ENCODE results near the gene VASH1. TPM values are rescaled to one million over a fixed set of nuclear protein-coding genes. Genes with fewer than 3 reads are reported as not detected.

The VASH1 gene
- total RNA-seq, 4 donors from 2014 or later: 5.6 to 17.5 (median 9.2) TPM

DNA sequence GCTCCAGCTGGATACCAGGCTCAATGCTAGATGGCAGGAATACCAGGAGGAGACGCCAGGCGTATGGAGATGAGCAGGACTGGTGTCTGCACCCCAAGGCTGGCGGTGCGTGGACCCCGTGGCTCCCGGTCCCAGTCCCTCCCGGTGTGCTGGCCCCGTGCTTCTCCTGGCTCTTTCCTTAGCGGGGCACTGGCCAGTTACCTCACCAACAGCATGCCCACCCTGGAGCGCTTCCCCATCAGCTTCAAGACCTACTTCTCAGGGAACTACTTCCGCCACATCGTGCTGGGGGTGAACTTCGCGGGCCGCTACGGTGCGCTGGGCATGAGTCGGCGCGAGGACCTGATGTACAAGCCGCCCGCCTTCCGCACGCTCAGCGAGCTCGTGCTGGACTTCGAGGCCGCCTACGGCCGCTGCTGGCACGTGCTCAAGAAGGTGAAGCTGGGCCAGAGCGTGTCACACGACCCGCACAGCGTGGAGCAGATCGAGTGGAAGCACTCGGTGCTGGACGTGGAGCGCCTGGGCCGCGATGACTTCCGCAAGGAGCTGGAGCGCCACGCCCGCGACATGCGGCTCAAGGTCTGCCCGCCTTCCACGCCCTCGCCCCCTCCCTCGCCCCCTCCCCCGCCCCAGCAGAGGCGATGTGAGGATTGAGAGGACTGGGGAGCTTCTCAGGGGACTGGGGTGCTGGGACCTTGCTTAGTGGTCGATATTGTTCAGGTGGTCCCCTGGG, 14.6 kb downstream of the VASH1 start:
- intact Hi-C loops (cut with DNase I): no loop called here
- no peak overlapping the region for H3K27ac ChIP-seq (replicated peaks in 1 of 4)
- peaks cover 0 to 43% (median 40%) of the 10 kb centered on the region in 4 donors for H3K36me3 ChIP-seq
- TF ChIP-seq EP300 (IDR thresholded peaks at IDR 0.05) (no peak), POLR2A (IDR thresholded peaks at IDR 0.05; ENCODE audit: low read depth) (no peak), POLR2AphosphoS5 (IDR thresholded peaks at IDR 0.05) (no peak)
- TF ChIP-seq, protein P1, sequence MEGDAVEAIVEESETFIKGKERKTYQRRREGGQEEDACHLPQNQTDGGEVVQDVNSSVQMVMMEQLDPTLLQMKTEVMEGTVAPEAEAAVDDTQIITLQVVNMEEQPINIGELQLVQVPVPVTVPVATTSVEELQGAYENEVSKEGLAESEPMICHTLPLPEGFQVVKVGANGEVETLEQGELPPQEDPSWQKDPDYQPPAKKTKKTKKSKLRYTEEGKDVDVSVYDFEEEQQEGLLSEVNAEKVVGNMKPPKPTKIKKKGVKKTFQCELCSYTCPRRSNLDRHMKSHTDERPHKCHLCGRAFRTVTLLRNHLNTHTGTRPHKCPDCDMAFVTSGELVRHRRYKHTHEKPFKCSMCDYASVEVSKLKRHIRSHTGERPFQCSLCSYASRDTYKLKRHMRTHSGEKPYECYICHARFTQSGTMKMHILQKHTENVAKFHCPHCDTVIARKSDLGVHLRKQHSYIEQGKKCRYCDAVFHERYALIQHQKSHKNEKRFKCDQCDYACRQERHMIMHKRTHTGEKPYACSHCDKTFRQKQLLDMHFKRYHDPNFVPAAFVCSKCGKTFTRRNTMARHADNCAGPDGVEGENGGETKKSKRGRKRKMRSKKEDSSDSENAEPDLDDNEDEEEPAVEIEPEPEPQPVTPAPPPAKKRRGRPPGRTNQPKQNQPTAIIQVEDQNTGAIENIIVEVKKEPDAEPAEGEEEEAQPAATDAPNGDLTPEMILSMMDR (IDR thresholded peaks at IDR 0.05): no peak
- no peaks in the 10 kb centered on the region for H3K27me3 ChIP-seq
- H3K4me3 ChIP-seq: no peak overlapping the region
- DNase-seq (ENCODE audit: extremely low spot score): no peak
- WGBS: 90% methylated on average over 26 of the region's 54 CpGs
- peaks cover 22 to 40% (median 30%) of the 10 kb centered on the region in 4 donors for H3K4me1 ChIP-seq
- H3K9me3 ChIP-seq: no peaks in the 10 kb centered on the region

DNA sequence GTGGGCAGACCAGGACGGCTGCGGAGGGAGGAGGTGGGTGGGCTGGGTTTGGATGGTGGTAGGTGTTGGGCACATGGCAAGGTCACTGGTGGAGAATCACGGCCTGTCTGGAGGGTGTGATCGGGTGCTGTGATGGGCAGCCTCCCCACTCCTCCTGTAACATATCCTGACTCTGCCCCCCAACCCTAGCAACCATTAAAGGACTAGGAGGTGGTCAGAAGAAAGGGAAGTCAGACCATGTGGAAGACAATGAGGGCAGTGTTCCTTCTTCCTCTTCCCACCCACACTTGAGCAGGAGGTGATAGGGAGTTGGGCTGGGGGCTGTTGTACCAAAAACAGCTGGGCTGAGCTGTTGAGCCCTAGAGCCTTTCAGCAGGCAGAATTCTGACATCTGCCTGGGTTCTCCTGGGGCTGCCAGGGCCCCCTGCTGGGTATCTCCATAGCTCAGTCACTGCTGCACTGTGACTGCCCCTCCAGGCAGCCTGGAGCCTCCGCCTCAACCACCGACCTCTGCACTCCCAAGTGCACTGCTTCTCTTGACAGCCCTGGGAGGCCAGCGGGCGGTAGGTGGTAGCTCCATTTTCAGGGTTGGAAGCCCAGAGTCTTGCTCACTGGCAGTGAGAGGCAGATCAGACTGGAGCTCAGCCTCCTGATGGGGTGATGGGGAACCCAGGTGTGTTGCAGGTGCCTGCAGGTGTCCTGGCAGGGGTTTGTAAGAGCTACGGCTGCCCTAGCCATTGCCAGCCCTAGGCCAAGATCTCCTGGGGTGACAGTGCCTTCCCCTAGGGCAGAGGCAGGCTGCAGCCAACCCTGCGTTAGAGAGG, 15.4 kb downstream of the VASH1 start:
- intact Hi-C loops (cut with DNase I): no loop called here
- Histone ChIP-seq H3K9me3 (no peaks in the 10 kb centered on the region), H3K4me1 (peaks cover 29 to 44% (median 36%) of the 10 kb centered on the region in 4 donors), H3K27me3 (no peaks in the 10 kb centered on the region), H3K27ac (replicated peaks in 1 of 4) (no peak overlapping the region), H3K36me3 (peaks cover 0 to 47% (median 43%) of the 10 kb centered on the region in 4 donors), H3K4me3 (no peak overlapping the region)
- DNase-seq (ENCODE audit: extremely low spot score): no peak
- WGBS: 95% methylated on average over 10 of the region's 10 CpGs
- TF ChIP-seq POLR2A (IDR thresholded peaks at IDR 0.05; ENCODE audit: low read depth): no peak

DNA sequence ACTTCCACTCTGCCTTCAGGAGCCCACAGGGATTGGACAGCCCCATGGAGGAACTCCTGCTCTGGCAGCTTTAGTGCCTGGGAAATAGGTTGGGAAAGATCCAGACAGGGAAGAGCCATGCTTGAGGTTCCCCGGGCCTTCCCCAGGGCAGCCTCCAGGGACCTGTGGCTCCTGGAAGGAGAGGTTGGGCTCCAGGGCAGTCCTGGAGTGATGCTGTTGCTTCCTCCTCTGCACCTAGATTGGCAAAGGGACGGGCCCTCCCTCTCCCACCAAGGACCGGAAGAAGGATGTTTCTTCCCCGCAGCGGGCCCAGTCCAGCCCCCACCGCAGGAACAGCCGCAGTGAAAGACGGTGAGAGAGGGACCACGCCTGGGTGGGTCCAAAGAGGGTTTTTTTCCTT, 16.5 kb downstream of the VASH1 start:
- H3K36me3 ChIP-seq: peaks cover 0 to 58% (median 52%) of the 10 kb centered on the region in 4 donors
- H3K4me1 ChIP-seq: peaks cover 34 to 44% (median 39%) of the 10 kb centered on the region in 4 donors
- DNase-seq (ENCODE audit: extremely low spot score): no peak

DNA sequence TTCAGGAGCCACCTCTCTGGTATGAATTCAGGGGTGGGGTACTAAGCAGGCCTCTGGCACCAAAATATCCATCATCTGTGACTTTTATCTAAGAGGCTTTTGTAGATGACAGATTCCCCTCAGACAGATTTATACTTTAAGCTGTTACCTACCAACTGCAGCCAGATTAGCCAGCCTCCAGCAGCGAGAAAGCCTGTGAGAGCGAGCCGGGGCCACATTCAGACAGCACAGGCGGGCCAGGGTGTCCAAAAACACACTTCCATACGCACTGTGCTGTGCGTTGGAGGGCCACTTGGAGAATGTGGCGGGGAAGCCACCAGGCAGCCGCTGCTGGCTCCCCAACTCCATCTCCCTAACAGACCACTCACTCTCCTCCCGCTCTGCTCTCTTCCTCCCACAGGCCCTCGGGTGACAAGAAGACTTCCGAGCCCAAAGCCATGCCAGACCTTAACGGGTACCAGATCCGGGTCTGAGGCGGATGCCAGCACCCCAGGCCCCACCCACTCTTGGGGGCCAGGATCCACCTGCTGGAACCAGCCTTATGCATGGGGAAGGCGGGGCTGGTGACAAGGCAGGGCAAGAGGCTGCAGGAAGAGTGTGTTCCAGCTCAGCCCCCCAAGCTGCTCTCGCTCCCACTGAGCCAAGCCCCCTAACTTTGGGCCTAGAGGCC, 17.4 kb downstream of the VASH1 start:
- Histone ChIP-seq H3K27ac (replicated peaks in 1 of 4) (no peak overlapping the region), H3K9me3 (no peaks in the 10 kb centered on the region), H3K27me3 (no peaks in the 10 kb centered on the region), H3K4me1 (peaks cover 29 to 42% (median 36%) of the 10 kb centered on the region in 4 donors), H3K4me3 (no peak overlapping the region), H3K36me3 (peaks cover 0 to 67% (median 53%) of the 10 kb centered on the region in 4 donors)
- intact Hi-C loops (cut with DNase I): no loop called here
- no peak for DNase-seq (ENCODE audit: extremely low spot score)
- WGBS: 91% methylated on average over 15 of the region's 16 CpGs
- TF ChIP-seq POLR2AphosphoS5 (IDR thresholded peaks at IDR 0.05): no peak
- TF ChIP-seq, protein P1 (IDR thresholded peaks at IDR 0.05): no peak
- TF ChIP-seq EP300 (IDR thresholded peaks at IDR 0.05): no peak
- no peak for TF ChIP-seq POLR2A (IDR thresholded peaks at IDR 0.05; ENCODE audit: low read depth)

More for the DNA sequence above, 16.5 kb downstream of the VASH1 start:
- intact Hi-C loops (cut with DNase I): no loop called here
- no peaks in the 10 kb centered on the region for H3K27me3 ChIP-seq
- WGBS: 81% methylated on average over 9 of the region's 9 CpGs
- no peaks in the 10 kb centered on the region for H3K9me3 ChIP-seq
- H3K4me3 ChIP-seq: no peak overlapping the region
- TF ChIP-seq EP300 (IDR thresholded peaks at IDR 0.05): no peak
- no peak for TF ChIP-seq POLR2AphosphoS5 (IDR thresholded peaks at IDR 0.05)
- TF ChIP-seq POLR2A (IDR thresholded peaks at IDR 0.05; ENCODE audit: low read depth): no peak
- TF ChIP-seq, protein P1 (IDR thresholded peaks at IDR 0.05): no peak
- no peak overlapping the region for H3K27ac ChIP-seq (replicated peaks in 1 of 4)

All from esophagus muscularis mucosa (tissue), 4 donors.